ENCODE data around the gene ADAMTSL4. TPM values are rescaled to one million over a fixed set of nuclear protein-coding genes. Genes with fewer than 3 reads are reported as not detected.

ADAMTSL4 gene
- total and polyA plus RNA-seq, 9 of the 15 experiments (the other 6 are each of a cell fraction or from before 2014, with no cell fraction given) = 12.7 to 212 (median 35.6) TPM

GRCh38 chr1:150548632-150549495 lies at the start of gene ADAMTSL4 (continued):
- TF ChIP-seq CHD7 (IDR thresholded peaks at IDR 0.05; ENCODE audit: low read depth, low read length) = no peak
- TF ChIP-seq FIP1L1 (IDR thresholded peaks at IDR 0.05; ENCODE audit: low read depth, low read length, poor library complexity, severe bottlenecking) = peak; percentile 55
- TF ChIP-seq DIDO1 (tag; IDR thresholded peaks at IDR 0.05; ENCODE audit: low read depth) = no peak
- TF ChIP-seq ZNF586 (CRISPR knock-in tag; conservative IDR thresholded peaks at IDR 0.05) = no peak
- TF ChIP-seq CHD1 (IDR thresholded peaks at IDR 0.05; ENCODE audit: low read length) = peak; percentile 93
- peak; percentile 8; the same call in 1 of the 2 replicates for TF ChIP-seq SIN3B (IDR thresholded peaks at IDR 0.05; ENCODE audit: low read depth)
- TF ChIP-seq PTTG1 (tag; IDR thresholded peaks at IDR 0.05; ENCODE audit: low read depth) = no peak
- TF ChIP-seq POLR2A (conservative IDR thresholded peaks at IDR 0.05) = peak; percentile 70
- TF ChIP-seq PHF8 (IDR thresholded peaks at IDR 0.05; ENCODE audit: borderline replicate concordance, low read length) = peak; percentile 74; the same call in 1 of the 2 replicates

Measured in K562 (cell line).